BLaER1 (cell line): Measurements from ENCODE around the gene NAP1L5.

Experiments used
- H3K27ac ChIP-seq: shearing (Covaris generic); formaldehyde crosslinking; 2 replicates; pipeline ENCODE4 v1.8.1; 2022
- H3K27me3 ChIP-seq: shearing (Covaris generic); formaldehyde crosslinking; 2 replicates; pipeline ENCODE4 v1.8.1; 2022
- H3K36me3 ChIP-seq: shearing (Covaris generic); formaldehyde crosslinking; 2 replicates; pipeline ENCODE4 v1.8.1; 2022
- H3K4me1 ChIP-seq: shearing (Covaris generic); formaldehyde crosslinking; 2 replicates; pipeline ENCODE4 v1.8.1; 2022
- H3K4me2 ChIP-seq: shearing (Covaris generic); formaldehyde crosslinking; 2 replicates; pipeline ENCODE4 v1.8.1; 2022
- H3K4me3 ChIP-seq: shearing (Covaris generic); formaldehyde crosslinking; 2 replicates; pipeline ENCODE4 v1.8.1; 2022
- H3K9ac ChIP-seq: shearing (Covaris generic); formaldehyde crosslinking; 2 replicates; pipeline ENCODE4 v1.8.1; 2022
- H3K9me3 ChIP-seq: shearing (Covaris generic); formaldehyde crosslinking; 2 replicates; pipeline ENCODE4 v1.8.1; 2022
- H4K20me1 ChIP-seq: shearing (Covaris generic); formaldehyde crosslinking; 2 replicates; pipeline ENCODE4 v1.8.1; 2022
- Cebpa-rat ChIP-seq: shearing (Covaris generic); IDR thresholded peaks from 2 replicates; pipeline ENCODE4 v1.8.1; 2022

NAP1L5 gene

DNA sequence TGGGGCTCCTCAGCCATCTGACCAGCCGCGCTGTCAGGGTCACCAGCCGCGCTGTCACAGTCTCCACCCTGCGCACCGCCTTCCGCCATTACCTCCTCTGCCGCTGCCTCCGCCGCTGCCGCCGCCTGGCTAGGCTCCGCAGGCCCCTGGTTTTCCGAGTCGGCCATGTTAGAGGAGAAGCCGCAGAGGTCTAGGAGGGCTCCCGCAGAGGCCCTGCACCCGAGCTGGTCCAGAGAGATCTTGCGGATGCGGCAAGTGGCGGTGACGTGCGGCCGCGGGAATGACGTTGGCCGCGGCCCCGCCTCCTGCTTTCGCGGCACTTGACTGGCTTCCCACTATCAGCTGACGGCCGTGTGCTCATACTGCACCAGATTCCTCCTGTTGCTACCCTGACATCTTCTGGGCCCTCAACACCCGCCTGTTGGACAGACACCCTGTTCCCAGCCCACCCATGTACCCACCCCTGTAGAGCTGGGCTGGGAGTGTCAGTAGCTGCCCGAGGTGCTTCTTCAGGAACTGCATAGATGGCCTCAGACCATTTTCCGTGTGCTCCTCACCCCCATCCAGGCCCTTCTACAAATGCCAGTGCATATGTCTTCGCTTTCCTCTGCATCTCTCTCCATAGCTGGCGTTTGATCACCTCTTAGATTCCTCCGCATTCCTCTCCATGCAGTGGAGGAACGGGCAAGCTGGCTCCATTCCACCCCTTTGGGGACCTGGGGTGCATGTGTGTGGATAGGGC, at the start of gene NAP1L5:
Gene NAP1L5, minus strand, starts transcription at position 242 of the 742 bp plus-strand sequence. Its CDS starts 75 bp downstream, at position 167.
- peak within 1 kb of the TSS; percentile 70 for H3K9ac ChIP-seq
- peak within 1 kb of the TSS; percentile 75 for H3K4me2 ChIP-seq
- peak within 1 kb of the TSS; percentile 31; the same call in 1 of the 2 replicates for H3K27ac ChIP-seq
- H3K27me3 ChIP-seq: no peaks in the 10 kb centered on the region
- no peaks in the 10 kb centered on the region for H4K20me1 ChIP-seq
- peaks cover 11% of the 10 kb centered on the region; the same call in 1 of the 2 replicates for H3K36me3 ChIP-seq
- 0 out of 2 replicates have a peak, but pooled peaks cover 4% of the 10 kb centered on the region for H3K9me3 ChIP-seq
- TF ChIP-seq Cebpa-rat: no peak
- H3K4me3 ChIP-seq: peak within 1 kb of the TSS; percentile 72
- no peaks in the 10 kb centered on the region; the same call in 1 of the 2 replicates for H3K4me1 ChIP-seq

DNA sequence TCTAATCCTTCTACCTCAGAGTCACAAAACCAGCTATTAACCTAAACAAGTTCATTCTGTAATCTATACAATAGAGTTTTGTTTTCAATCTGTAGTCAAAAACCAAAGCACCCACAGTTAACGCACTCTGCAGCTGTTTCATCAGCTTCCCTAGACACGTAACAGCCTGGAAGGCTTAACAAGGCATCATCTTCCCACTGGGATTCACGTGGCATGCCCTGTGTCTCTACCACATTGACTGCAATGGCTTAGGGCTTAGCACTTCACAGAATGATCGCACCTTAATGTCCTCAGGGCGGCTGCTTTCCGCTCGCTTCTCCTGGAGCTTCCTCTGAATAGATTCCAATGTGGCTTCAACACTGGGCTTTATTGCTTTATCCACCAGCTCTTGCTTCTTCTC, 49.7 kb upstream of the NAP1L5 start:
- Histone ChIP-seq H3K4me3 (no peak overlapping the region), H3K4me1 (peaks cover 11% of the 10 kb centered on the region), H3K9ac (no peak overlapping the region), H3K9me3 (no peaks in the 10 kb centered on the region), H3K27me3 (no peaks in the 10 kb centered on the region), H4K20me1 (no peaks in the 10 kb centered on the region), H3K4me2 (no peak overlapping the region), H3K27ac (no peak overlapping the region), H3K36me3 (no peaks in the 10 kb centered on the region)
- no peak for TF ChIP-seq Cebpa-rat

GRCh38 chr4:88746206-88746605, 48.6 kb upstream of the NAP1L5 start:
- Histone ChIP-seq H3K9me3 (no peaks in the 10 kb centered on the region), H4K20me1 (no peaks in the 10 kb centered on the region), H3K27me3 (no peaks in the 10 kb centered on the region), H3K4me3 (no peak overlapping the region), H3K27ac (no peak overlapping the region), H3K36me3 (no peaks in the 10 kb centered on the region), H3K4me2 (no peak overlapping the region), H3K4me1 (peaks cover 23% of the 10 kb centered on the region), H3K9ac (no peak overlapping the region)
- no peak for TF ChIP-seq Cebpa-rat

DNA sequence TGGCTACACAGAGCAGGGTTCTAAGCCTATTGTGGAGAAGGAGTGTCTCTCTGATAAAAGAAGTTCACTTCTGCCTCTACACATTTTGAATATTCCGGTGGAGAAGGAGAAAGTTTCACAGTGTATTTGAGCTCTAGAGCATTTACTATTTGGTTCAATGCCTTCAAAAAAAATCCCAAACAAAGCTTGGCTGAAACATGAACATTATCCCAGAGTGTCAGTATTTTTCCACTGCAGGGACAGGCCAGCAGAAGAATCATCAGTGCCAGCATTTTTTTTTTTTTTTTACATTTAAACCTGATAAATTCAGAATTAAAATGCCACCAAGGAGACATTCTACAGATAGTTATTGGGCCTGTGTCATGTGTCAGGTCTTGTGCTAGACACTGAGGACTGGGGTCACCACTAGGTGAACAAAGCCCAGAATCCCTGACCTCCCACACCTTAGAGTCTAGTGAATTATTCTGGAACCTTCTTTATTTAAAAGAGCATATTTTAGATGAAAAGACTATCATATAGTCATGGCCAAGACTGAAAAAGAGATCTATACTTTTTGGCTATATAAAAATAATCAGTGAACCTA, 48.0 kb upstream of the NAP1L5 start:
- Histone ChIP-seq H3K4me3 (no peak overlapping the region), H3K27ac (no peak overlapping the region), H3K4me1 (peaks cover 24% of the 10 kb centered on the region), H3K27me3 (no peaks in the 10 kb centered on the region), H3K9me3 (no peaks in the 10 kb centered on the region), H4K20me1 (no peaks in the 10 kb centered on the region), H3K4me2 (no peak overlapping the region), H3K9ac (no peak overlapping the region), H3K36me3 (no peaks in the 10 kb centered on the region)
- TF ChIP-seq Cebpa-rat: no peak

DNA sequence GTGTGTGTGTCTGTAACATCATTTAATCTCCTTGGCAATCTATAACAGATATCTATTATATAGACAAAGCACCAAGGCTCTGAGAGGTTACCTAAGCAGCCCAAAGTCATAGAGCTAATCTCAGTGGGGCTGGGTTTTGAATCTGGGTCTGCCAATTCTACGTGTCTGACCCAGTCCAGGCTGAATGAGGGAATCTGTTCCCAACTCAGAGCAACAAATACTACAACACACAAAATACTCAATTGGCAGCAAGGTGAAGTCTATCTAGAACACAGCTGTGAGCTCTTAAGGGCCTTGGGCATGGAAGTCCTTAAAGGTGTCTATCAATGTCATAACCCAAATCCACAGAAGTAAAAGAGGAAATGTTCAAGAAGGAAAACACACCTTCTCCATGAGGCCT, 47.5 kb upstream of the NAP1L5 start:
- Histone ChIP-seq H3K9ac (no peak overlapping the region), H3K36me3 (no peaks in the 10 kb centered on the region)
- no peak for TF ChIP-seq Cebpa-rat

GRCh38 chr4:88744609-88745008, 47.0 kb upstream of the NAP1L5 start:
- H3K36me3 ChIP-seq: no peaks in the 10 kb centered on the region
- H4K20me1 ChIP-seq: no peaks in the 10 kb centered on the region
- no peak overlapping the region for H3K4me2 ChIP-seq
- H3K4me3 ChIP-seq: no peak overlapping the region
- H3K9ac ChIP-seq: no peak overlapping the region
- no peak overlapping the region for H3K27ac ChIP-seq
- TF ChIP-seq Cebpa-rat: no peak
- no peaks in the 10 kb centered on the region for H3K27me3 ChIP-seq
- H3K9me3 ChIP-seq: no peaks in the 10 kb centered on the region
- peaks cover 24% of the 10 kb centered on the region for H3K4me1 ChIP-seq

More for the DNA sequence above, 47.5 kb upstream of the NAP1L5 start:
- Histone ChIP-seq H3K27me3 (no peaks in the 10 kb centered on the region), H3K4me1 (peaks cover 24% of the 10 kb centered on the region), H3K27ac (no peak overlapping the region), H4K20me1 (no peaks in the 10 kb centered on the region), H3K4me2 (no peak overlapping the region), H3K4me3 (no peak overlapping the region), H3K9me3 (no peaks in the 10 kb centered on the region)

DNA sequence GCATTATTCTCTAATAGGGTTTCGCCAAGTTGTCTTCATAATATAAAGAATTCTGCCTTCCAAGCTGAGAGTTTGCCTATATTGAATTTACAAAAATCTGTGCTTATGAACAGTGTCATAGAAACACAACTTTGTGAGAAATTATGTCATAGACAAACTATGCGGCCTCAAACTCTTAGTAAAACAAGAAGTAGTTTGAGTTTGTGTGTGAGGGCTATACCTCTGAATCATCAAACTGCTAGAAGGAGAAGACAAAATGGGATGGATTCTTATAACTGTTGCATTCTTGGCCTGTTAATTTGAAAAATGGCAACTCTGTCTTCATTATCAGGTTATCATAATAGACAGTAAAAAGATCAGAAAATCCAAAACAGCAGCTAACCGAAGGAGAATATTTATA, 46.1 kb upstream of the NAP1L5 start:
- H3K36me3 ChIP-seq: no peaks in the 10 kb centered on the region
- no peak overlapping the region for H3K27ac ChIP-seq
- no peaks in the 10 kb centered on the region for H3K9me3 ChIP-seq
- H3K9ac ChIP-seq: no peak overlapping the region
- no peak overlapping the region for H3K4me3 ChIP-seq
- no peak for TF ChIP-seq Cebpa-rat
- peaks cover 24% of the 10 kb centered on the region for H3K4me1 ChIP-seq
- no peak overlapping the region for H3K4me2 ChIP-seq
- no peaks in the 10 kb centered on the region for H4K20me1 ChIP-seq
- no peaks in the 10 kb centered on the region for H3K27me3 ChIP-seq

GRCh38 chr4:88742561-88742960, 44.9 kb upstream of the NAP1L5 start:
- no peaks in the 10 kb centered on the region for H3K36me3 ChIP-seq

DNA sequence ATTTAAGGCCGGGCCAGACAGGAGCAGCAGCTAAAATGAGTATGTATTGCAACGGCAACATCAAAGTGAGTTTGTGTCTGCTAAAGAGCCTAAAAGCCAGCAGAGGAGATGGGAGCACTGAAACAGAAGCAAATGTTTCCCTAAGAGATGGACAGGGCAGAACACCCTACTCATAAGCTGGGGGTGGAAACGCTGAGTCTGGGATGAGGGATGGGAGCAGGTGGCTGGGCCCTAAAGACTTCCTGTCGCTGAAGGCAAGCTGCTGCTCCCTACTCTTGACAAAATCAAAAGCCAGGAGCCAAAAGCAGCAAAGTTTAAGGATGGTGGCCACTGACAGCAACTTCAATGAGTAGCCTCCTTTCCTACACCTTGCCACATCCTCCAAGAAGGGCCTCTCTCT, 40.6 kb upstream of the NAP1L5 start:
- H3K36me3 ChIP-seq: no peaks in the 10 kb centered on the region
- peaks cover 37% of the 10 kb centered on the region for H3K4me1 ChIP-seq
- no peaks in the 10 kb centered on the region for H3K27me3 ChIP-seq
- H3K9me3 ChIP-seq: no peaks in the 10 kb centered on the region
- TF ChIP-seq Cebpa-rat: no peak
- H3K4me2 ChIP-seq: peak overlapping the region; percentile 51
- H3K27ac ChIP-seq: no peak overlapping the region
- no peak overlapping the region for H3K4me3 ChIP-seq
- no peaks in the 10 kb centered on the region for H4K20me1 ChIP-seq
- no peak overlapping the region for H3K9ac ChIP-seq

More at GRCh38 chr4:88742561-88742960, 44.9 kb upstream of the NAP1L5 start:
- Histone ChIP-seq H3K27ac (no peak overlapping the region), H3K27me3 (no peaks in the 10 kb centered on the region), H3K9me3 (no peaks in the 10 kb centered on the region), H3K9ac (no peak overlapping the region), H3K4me3 (no peak overlapping the region), H3K4me1 (peaks cover 35% of the 10 kb centered on the region), H4K20me1 (no peaks in the 10 kb centered on the region), H3K4me2 (peak overlapping the region; percentile 69)
- no peak for TF ChIP-seq Cebpa-rat

GRCh38 chr4:88737307-88737941, 39.8 kb upstream of the NAP1L5 start:
- H4K20me1 ChIP-seq: no peaks in the 10 kb centered on the region
- H3K36me3 ChIP-seq: no peaks in the 10 kb centered on the region
- H3K27ac ChIP-seq: no peak overlapping the region
- H3K4me2 ChIP-seq: peak overlapping the region; percentile 51
- H3K4me3 ChIP-seq: no peak overlapping the region
- no peaks in the 10 kb centered on the region for H3K27me3 ChIP-seq
- no peaks in the 10 kb centered on the region for H3K9me3 ChIP-seq
- peaks cover 30% of the 10 kb centered on the region for H3K4me1 ChIP-seq
- TF ChIP-seq Cebpa-rat: no peak
- no peak overlapping the region for H3K9ac ChIP-seq
